HEK293 (cell line): ENCODE data around the gene HOXC11.
A peak's percentile ranks its signal among the peaks of the same experiment; 100 is the strongest.

Source experiments
- CTCF ChIA-PET: fragments of 350-600 bp; formaldehyde crosslinking; extraction: SDS; loops from one replicate; lab custom pipeline; 2021; ENCODE audit warnings: antibody characterized with exemption; lab: Yijun Ruan, JAX
- POLR2A ChIA-PET: fragments of 300-600 bp; formaldehyde crosslinking; extraction: SDS; loops from one replicate; lab custom pipeline; 2020; ENCODE audit warnings: antibody characterized with exemption, inconsistent platforms; lab: Yijun Ruan, JAX
- H3K27ac ChIP-seq: fragments of 200-500 bp; sonication (Bioruptor generic); 2 replicates; pipeline ENCODE4 v1.5.1; 2014; ENCODE audit warnings: low read depth, low read length, control low read depth, inconsistent platforms; ENCODE audit errors: extremely low read depth
- H3K36me3 ChIP-seq, 2 experiments: fragments of 200-500 bp in 1 of 2; sonication (Bioruptor generic) in 1 of 2; 1 replicate in 1 of 2; 2 replicates in 1 of 2; pipeline ENCODE4 v1.5.1; 2014 to 2017; ENCODE audit warnings: inconsistent platforms in 2 of 2, low read length in 2 of 2; ENCODE audit not compliant: control insufficient read depth in 2 of 2, insufficient read depth in 1 of 2
- H3K4me1 ChIP-seq: fragments of 200-500 bp; sonication (Bioruptor generic); 2 replicates; pipeline ENCODE4 v1.5.1; 2014; ENCODE audit warnings: mild to moderate bottlenecking, low read length, inconsistent platforms; ENCODE audit not compliant: control insufficient read depth, insufficient read depth
- H3K4me3 ChIP-seq: 2 replicates; pipeline ENCODE4 v1.5.1; 2011; ENCODE audit warnings: low read depth, mild to moderate bottlenecking, control low read depth, low read length, moderate library complexity
- H3K9me3 ChIP-seq: fragments of 200-500 bp; sonication (Bioruptor generic); 2 replicates; pipeline ENCODE4 v1.5.1; 2014; ENCODE audit warnings: low read depth, low read length, inconsistent platforms; ENCODE audit not compliant: control insufficient read depth, insufficient read depth
- ATF2 ChIP-seq: fragments of 450-650 bp; formaldehyde crosslinking; IDR thresholded peaks from 2 replicates; pipeline ENCODE4 v1.5.1; 2016; ENCODE audit warnings: missing biosample characterization, missing genetic modification characterization, low read depth
- BCL11B ChIP-seq: fragments of 450-650 bp; formaldehyde crosslinking; IDR thresholded peaks from 2 replicates; pipeline ENCODE4 v1.5.1; 2016; ENCODE audit warnings: low read depth, missing biosample characterization, missing genetic modification characterization
- CTCF ChIP-seq: fragments of 450-650 bp; formaldehyde crosslinking; IDR thresholded peaks from 2 replicates; pipeline ENCODE4 v1.5.1; 2016; ENCODE audit warnings: missing biosample characterization, missing genetic modification characterization
- GLIS1 ChIP-seq: fragments of 450-650 bp; formaldehyde crosslinking; IDR thresholded peaks from 2 replicates; pipeline ENCODE4 v1.5.1; 2016; ENCODE audit warnings: missing biosample characterization, missing genetic modification characterization
- SCRT2 ChIP-seq: fragments of 450-650 bp; formaldehyde crosslinking; IDR thresholded peaks from 2 replicates; pipeline ENCODE4 v1.5.1; 2016; ENCODE audit warnings: missing biosample characterization, missing genetic modification characterization
- SP2 ChIP-seq: fragments of 450-650 bp; formaldehyde crosslinking; IDR thresholded peaks from 2 replicates; pipeline ENCODE4 v1.5.1; 2016; ENCODE audit warnings: missing biosample characterization, missing genetic modification characterization
- ZBTB1 ChIP-seq: fragments of 450-650 bp; formaldehyde crosslinking; IDR thresholded peaks from 2 replicates; pipeline ENCODE4 v1.5.1; 2016; ENCODE audit warnings: missing biosample characterization, missing genetic modification characterization
- ZBTB17 ChIP-seq: fragments of 450-650 bp; formaldehyde crosslinking; IDR thresholded peaks from 2 replicates; pipeline ENCODE4 v1.5.1; 2016; ENCODE audit warnings: missing biosample characterization, missing genetic modification characterization
- ZFP41 ChIP-seq: fragments of 450-650 bp; formaldehyde crosslinking; IDR thresholded peaks from 2 replicates; pipeline ENCODE4 v1.5.1; 2016; ENCODE audit warnings: missing biosample characterization, missing genetic modification characterization, borderline replicate concordance
- ZNF335 ChIP-seq: fragments of 450-650 bp; formaldehyde crosslinking; conservative IDR thresholded peaks from 2 replicates; pipeline ENCODE4 v1.5.1; 2016; ENCODE audit warnings: missing biosample characterization, missing genetic modification characterization
- ZNF391 ChIP-seq: fragments of 450-650 bp; formaldehyde crosslinking; IDR thresholded peaks from 2 replicates; pipeline ENCODE4 v1.5.1; 2016; ENCODE audit warnings: low read depth, missing biosample characterization, missing genetic modification characterization, borderline replicate concordance
- ZNF521 ChIP-seq: fragments of 450-650 bp; formaldehyde crosslinking; IDR thresholded peaks from 2 replicates; pipeline ENCODE4 v1.5.1; 2017; ENCODE audit warnings: missing biosample characterization, mild to moderate bottlenecking, missing genetic modification characterization
- ZNF585B ChIP-seq: fragments of 450-650 bp; formaldehyde crosslinking; IDR thresholded peaks from 2 replicates; pipeline ENCODE4 v1.5.1; 2016; ENCODE audit warnings: missing biosample characterization, missing genetic modification characterization
- ZNF600 ChIP-seq: fragments of 450-650 bp; formaldehyde crosslinking; IDR thresholded peaks from 2 replicates; pipeline ENCODE4 v1.5.1; 2016; ENCODE audit warnings: missing biosample characterization, missing genetic modification characterization
- ZNF654 ChIP-seq: fragments of 450-650 bp; formaldehyde crosslinking; IDR thresholded peaks from 2 replicates; pipeline ENCODE4 v1.5.1; 2016; ENCODE audit warnings: low read depth, missing biosample characterization, missing genetic modification characterization
- ZNF658 ChIP-seq: fragments of 450-650 bp; formaldehyde crosslinking; IDR thresholded peaks from 2 replicates; pipeline ENCODE4; 2016; ENCODE audit warnings: missing biosample characterization, missing genetic modification characterization
- TF ChIP-seq, protein P1 (sequence below): fragments of 450-650 bp; formaldehyde crosslinking; IDR thresholded peaks from 2 replicates; pipeline ENCODE4 v1.5.1; 2016; ENCODE audit warnings: missing biosample characterization, missing genetic modification characterization
- TF ChIP-seq, protein P2 (sequence below): fragments of 450-650 bp; IDR thresholded peaks from 2 replicates; pipeline ENCODE4 v1.5.1; 2018; ENCODE audit warnings: missing biosample characterization, mild to moderate bottlenecking, missing genetic modification characterization

Gene HOXC11

GRCh38 chr12:53941750-53942149, 31.2 kb upstream of the HOXC11 start:
- H3K9me3 ChIP-seq: no peaks in the 10 kb centered on the region
- peak overlapping the region; percentile 37; the same call in 1 of the 2 replicates for H3K27ac ChIP-seq
- H3K4me3 ChIP-seq: no peak overlapping the region
- ChIA-PET CTCF (interaction anchor here (0.7 to 1.9 kb wide), 3 partner anchors 10 to 185 kb away, joined by 3 to 9 read pairs (median 4); no protein-coding TSS in a partner anchor), POLR2A (interaction anchor here (1.1 kb wide), 1 partner anchor 23 kb away, joined by 3 read pairs; no protein-coding TSS in a partner anchor)
- TF ChIP-seq ZBTB1 (tag by site-specific recombination): no peak
- no peak for TF ChIP-seq ZNF654 (tag by site-specific recombination)
- no peak for TF ChIP-seq ZFP41 (tag by site-specific recombination)
- TF ChIP-seq ZBTB17 (tag by site-specific recombination): peak; percentile 50
- no peak for TF ChIP-seq ZNF521 (tag by site-specific recombination)
- TF ChIP-seq ZNF335 (tag by site-specific recombination): peak; percentile 9; the same call in 1 of the 2 replicates
- 0 out of 2 replicates have a peak, but pooled peaks have one; percentile 18 for TF ChIP-seq SCRT2
- 0 out of 2 replicates have a peak, but pooled peaks have one; percentile 33 for TF ChIP-seq ZNF600 (tag by site-specific recombination)
- H3K4me1 ChIP-seq: peaks cover 6% of the 10 kb centered on the region; the same call in 1 of the 2 replicates
- H3K36me3 ChIP-seq: peaks cover 0 to 22% of the 10 kb centered on the region in 2 experiments; a peak in 1 of 3 replicates

DNA sequence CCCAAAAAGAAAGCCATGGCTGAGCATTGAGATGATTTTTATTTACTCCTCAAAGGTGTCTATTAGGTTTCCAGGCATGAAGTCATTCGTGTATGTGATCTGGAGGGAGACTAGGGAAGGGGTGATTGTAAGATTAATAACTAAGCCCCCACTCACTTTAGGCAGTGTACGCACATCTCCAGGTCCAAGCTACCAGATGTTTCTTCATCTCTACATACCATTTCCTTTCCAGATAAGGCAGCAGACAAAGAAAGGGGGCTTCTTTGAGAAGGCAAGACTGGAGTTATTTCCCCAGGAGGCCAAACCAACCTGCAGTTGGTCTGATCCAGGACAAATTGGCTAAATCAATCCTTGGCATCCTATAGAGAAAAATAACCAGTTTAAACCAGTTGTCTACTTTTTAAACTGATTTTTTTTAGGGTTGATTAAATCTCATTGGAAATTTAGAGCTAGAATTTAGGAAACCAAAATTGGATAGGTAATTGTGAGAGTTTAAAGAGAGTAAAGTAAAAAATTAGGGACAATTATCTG, 30.4 kb upstream of the HOXC11 start:
- ChIA-PET CTCF (interaction anchor here (0.7 kb wide), 1 partner anchor 197 kb away, joined by 3 read pairs; no protein-coding TSS in a partner anchor), POLR2A (no interaction called here)
- Histone ChIP-seq H3K4me3 (no peak overlapping the region), H3K36me3 (peaks cover 0 to 22% of the 10 kb centered on the region in 2 experiments; a peak in 1 of 3 replicates), H3K9me3 (no peaks in the 10 kb centered on the region), H3K4me1 (peaks cover 6% of the 10 kb centered on the region; the same call in 1 of the 2 replicates), H3K27ac (no peak overlapping the region)
- TF ChIP-seq, protein P1, sequence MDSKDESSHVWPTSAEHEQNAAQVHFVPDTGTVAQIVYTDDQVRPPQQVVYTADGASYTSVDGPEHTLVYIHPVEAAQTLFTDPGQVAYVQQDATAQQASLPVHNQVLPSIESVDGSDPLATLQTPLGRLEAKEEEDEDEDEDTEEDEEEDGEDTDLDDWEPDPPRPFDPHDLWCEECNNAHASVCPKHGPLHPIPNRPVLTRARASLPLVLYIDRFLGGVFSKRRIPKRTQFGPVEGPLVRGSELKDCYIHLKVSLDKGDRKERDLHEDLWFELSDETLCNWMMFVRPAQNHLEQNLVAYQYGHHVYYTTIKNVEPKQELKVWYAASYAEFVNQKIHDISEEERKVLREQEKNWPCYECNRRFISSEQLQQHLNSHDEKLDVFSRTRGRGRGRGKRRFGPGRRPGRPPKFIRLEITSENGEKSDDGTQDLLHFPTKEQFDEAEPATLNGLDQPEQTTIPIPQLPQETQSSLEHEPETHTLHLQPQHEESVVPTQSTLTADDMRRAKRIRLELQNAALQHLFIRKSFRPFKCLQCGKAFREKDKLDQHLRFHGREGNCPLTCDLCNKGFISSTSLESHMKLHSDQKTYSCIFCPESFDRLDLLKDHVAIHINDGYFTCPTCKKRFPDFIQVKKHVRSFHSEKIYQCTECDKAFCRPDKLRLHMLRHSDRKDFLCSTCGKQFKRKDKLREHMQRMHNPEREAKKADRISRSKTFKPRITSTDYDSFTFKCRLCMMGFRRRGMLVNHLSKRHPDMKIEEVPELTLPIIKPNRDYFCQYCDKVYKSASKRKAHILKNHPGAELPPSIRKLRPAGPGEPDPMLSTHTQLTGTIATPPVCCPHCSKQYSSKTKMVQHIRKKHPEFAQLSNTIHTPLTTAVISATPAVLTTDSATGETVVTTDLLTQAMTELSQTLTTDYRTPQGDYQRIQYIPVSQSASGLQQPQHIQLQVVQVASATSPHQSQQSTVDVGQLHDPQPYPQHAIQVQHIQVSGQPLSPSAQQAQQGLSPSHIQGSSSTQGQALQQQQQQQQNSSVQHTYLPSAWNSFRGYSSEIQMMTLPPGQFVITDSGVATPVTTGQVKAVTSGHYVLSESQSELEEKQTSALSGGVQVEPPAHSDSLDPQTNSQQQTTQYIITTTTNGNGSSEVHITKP: peak; percentile 99
- no peak for TF ChIP-seq BCL11B (tag by site-specific recombination)
- no peak for TF ChIP-seq CTCF (tag by site-specific recombination)
- TF ChIP-seq GLIS1: no peak
- TF ChIP-seq ZNF391 (tag by site-specific recombination): no peak

GRCh38 chr12:53944209-53944608, 28.7 kb upstream of the HOXC11 start:
- Histone ChIP-seq H3K4me1 (peaks cover 6% of the 10 kb centered on the region; the same call in 1 of the 2 replicates), H3K9me3 (no peaks in the 10 kb centered on the region), H3K36me3 (peaks cover 0 to 22% of the 10 kb centered on the region in 2 experiments; a peak in 1 of 3 replicates), H3K27ac (no peak overlapping the region), H3K4me3 (no peak overlapping the region)
- POLR2A ChIA-PET: no interaction called here
- CTCF ChIA-PET: interaction anchor here (0.5 kb wide), 1 partner anchor 205 kb away, joined by 4 read pairs; no protein-coding TSS in a partner anchor
- TF ChIP-seq ZNF585B (no peak), ATF2 (tag by site-specific recombination) (no peak), ZNF658 (tag by site-specific recombination) (no peak), SP2 (tag by site-specific recombination) (no peak)
- TF ChIP-seq, protein P2, sequence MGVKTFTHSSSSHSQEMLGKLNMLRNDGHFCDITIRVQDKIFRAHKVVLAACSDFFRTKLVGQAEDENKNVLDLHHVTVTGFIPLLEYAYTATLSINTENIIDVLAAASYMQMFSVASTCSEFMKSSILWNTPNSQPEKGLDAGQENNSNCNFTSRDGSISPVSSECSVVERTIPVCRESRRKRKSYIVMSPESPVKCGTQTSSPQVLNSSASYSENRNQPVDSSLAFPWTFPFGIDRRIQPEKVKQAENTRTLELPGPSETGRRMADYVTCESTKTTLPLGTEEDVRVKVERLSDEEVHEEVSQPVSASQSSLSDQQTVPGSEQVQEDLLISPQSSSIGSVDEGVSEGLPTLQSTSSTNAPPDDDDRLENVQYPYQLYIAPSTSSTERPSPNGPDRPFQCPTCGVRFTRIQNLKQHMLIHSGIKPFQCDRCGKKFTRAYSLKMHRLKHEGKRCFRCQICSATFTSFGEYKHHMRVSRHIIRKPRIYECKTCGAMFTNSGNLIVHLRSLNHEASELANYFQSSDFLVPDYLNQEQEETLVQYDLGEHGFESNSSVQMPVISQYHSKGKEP (tag by site-specific recombination): no peak
